HG03108 (cell line): ENCODE results near the gene TMEM273.

Source experiments
- ATAC-seq: cut with Tn5 transposase; IDR thresholded peaks from one replicate; pipeline ENCODE4 v1.9.1; 2021; ENCODE audit warnings: moderate library complexity; ENCODE audit not compliant: unreplicated experiment

Gene TMEM273

DNA sequence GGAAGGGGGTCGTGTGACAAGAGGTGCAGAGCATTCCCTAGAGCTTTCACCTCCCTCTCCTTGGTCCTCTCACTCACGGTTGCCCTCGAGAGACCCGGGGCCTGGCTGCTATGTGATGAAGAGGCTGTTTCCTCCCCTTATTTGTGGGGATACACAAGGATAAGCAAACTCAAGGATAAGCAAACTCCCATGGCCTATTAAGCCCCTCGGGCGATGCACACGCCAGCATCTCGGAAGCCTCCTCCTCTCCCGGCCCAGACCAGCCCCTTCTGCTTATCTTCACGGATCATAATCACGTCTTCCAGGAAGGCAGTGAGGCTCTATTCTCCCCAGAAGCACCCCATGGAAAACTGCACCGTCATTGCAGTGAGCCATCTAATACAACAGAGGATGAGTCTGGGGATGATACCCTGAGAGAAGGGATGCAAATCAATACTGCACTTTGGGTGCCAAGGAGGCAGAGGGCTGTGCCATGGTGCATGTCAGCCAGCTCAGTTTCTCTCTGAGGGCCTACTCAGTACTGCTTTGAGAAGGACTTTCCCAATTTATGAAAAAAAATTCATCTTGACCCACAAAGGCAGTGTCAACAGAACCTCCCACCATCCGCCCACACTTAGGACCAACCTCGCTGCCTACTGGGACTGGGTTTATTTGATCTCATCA, 22.2 kb downstream of the TMEM273 start:
- no peak for ATAC-seq

DNA sequence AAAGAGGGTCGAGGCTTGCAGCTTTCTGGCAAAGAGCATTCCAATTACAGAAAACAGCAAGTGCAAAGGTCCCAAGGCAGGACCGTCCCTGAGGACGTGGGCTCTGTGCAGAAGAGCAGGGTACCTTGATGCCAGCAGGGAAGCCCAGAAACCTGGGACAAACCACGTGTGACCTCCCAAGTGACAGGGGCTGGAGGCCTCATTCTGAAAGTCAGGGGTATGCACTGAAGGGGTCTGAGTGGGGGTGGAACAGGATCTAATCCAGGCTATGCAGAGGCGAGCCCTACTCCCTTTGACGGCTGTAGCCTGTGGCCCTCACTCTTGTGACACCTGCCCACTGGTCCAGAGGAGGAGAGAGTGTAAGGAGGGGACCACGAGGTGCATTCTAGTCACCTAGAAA, 22.9 kb downstream of the TMEM273 start:
- ATAC-seq, result no peak

DNA sequence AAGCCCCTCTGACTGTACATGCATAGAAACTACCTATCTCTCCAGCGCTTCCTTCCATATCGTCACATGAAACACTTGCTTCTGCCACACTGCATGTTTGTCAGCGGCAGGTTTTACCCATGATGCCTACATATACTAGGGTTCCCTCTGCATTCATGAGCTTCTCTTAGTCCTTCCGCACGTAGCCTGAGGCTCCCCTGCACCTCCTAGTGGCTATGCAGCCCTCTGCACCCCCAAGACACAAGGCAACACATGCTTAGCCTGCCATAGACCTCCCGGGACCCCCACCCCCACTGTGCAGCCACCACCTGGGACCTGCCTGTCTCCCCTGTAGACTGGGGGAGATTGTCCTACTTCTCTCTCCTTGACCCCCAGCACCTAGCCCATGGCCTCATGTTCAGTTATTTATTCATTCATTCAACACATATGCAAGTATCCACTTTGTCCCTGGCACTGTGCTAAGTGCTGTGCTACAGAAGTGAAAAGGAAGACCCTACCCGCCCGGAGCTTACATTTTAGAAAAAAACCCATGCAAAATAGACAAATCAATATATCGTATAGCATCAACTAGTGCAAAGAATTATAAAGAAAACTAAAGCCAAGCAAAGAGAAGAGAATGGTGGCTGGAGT, 23.5 kb downstream of the TMEM273 start:
- ATAC-seq, result no peak

DNA sequence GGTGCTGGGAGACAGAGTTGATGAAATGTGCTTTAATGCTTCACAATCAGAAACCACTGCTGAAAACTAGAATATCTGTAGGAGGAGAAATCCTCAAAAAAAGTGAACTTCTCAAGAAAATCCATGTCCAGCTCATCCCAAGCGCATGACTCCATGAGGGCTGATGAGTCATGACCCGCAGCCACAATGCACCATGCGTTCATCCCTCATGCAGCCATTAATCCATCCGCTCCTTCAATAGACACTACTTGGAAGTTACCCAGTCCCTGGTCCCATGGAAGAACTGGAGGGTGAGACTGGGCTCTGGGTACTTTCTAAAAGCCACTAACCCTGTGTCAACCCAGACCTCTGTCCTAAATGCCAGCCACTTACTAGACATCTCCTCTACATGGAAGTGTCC, 24.4 kb downstream of the TMEM273 start:
- ATAC-seq, result no peak

DNA sequence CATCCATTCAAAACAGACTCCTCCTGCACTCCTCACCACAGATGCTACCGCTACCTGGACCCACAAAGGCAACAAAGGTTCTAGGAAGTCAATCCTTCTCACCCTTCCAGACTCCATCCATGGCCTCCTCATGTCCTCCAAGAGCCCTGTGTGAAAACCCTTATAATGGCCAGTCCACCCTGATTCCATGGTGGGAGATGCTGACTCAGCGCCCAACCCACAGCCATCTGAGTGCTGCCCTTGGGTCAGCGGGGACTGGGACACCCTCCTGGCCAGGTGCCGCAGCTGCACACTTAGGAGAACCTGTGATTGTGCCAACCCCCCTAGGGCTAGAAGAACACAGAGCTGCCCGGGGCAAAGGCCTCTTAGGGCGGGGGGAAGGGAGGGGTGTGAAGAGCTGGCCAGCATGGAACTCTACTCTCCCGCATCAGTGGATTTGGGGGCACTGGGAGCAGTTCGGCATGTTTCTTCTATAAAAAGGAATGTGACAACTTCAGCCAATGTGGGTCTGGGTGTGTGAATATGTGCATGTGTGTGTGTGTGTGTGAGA, 25.4 kb downstream of the TMEM273 start:
- ATAC-seq, result no peak

DNA sequence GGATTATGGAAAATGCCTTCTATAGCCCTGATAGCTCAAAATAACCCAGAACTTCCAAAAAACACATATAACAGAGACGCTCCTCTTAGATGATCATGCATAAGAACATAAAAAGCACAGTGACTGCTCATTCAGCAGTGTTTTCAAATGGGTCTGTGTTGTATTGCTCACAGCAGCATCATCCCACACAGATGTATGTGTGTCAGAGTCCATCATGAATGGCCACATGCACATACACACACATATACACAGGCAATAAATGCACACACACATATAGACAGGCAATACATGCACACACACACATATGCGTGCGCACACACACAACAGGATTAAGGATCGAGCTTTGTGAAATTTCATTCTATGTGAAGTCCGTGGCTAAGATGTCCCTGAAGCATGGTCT, 26.1 kb downstream of the TMEM273 start:
- ATAC-seq, result no peak

DNA sequence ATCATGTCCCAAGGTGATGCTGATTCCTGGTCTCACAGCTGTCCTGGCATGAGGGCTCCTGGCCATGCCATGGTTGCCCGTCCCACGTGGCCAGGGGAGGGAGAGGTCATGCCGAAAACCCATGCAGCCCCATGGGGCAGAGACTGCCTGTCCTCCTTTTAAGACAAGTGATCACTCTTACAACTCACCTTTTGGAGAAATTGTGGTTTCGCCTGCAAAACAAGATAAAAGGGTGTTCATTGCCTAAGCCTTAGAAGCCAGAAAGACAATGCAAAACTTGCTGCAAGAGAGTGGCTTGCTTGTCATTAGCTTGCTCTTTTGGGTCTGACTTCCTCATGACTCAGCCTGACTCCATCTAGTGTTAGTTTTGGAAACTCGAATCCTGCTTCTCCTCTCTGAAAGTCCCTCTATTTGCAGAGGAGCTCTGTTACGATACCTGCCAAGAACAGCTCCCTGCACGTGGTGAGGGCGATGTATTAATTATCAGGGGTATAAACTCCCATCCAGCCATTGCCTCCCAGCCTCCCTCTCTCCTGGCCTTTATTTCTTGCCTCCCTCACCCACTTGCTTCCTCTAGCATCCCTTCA, 26.7 kb downstream of the TMEM273 start:
- ATAC-seq, result no peak

DNA sequence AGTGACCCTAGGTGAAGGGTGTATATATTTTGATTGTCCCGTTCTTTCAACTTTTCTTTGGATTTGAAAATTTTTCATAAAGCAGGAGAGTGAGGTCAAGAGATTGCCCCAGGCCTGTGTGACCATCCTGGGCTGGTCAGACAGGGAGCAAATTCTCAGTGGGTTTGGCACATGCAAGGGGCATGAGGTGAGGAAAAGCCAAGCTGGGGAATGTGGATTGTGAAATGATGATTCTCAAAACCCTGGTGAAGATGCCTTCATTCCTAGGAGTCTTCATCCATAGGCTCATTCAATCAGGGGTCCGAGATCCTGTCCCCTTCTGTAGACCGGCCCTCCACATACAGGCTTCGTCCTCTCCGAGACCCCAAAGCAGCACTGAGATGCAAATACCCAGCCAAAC, 27.4 kb downstream of the TMEM273 start:
- ATAC-seq, result no peak

DNA sequence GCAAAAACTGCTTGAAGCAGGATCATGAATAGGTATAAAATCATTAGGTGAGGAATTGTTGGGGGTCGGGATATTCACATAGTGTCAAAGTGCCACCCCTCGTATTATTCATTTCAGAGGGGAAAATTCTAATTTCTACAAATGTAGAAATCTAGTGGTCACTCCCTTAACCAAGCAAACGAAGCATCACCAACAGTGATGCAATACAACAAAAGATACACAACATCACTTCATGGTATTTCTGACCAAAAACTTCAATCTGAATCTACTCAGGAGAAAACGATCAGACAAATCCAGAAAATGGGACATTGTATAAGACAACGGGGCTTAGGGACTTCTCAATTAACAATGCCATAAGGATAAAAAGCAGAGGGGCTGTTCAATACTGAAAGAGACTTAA, 28.1 kb downstream of the TMEM273 start:
- ATAC-seq, result no peak

DNA sequence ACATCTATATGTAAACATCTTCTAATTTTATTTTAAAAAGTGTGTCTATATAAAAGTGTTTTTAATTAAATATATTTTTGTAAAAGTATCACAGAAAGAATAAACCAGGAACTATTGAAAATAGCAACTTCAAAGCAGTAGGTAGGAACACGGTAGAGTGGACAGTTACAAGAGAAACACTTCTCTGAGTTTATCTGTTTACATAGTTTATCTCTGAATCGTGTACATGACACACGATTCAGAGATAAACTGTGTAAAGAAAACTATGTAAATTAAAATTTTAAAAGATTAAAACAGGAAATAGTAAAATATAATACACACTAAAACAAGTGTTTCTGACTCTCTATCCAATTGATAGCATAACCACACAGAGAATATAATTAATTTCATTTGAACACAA, 29.3 kb downstream of the TMEM273 start:
- no peak for ATAC-seq

DNA sequence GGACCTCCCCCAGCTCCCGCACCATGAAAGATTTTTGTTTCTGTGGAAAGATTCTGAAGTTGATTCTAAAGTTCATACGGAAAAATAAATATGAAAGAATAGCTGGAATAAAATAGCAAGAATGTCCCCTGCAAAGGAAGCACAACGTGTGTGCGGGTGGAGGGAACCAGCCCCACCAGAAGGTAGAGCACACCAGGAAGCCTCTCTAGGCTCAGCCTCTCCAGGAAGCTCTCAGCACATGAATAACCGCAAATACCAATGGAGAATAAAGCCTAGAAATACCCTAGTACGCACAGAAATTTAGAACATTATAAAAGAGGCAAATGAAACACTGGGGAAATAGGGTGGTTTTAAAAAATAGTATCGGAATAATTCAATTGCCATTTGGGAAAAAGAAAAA, 29.8 kb downstream of the TMEM273 start:
- no peak for ATAC-seq

DNA sequence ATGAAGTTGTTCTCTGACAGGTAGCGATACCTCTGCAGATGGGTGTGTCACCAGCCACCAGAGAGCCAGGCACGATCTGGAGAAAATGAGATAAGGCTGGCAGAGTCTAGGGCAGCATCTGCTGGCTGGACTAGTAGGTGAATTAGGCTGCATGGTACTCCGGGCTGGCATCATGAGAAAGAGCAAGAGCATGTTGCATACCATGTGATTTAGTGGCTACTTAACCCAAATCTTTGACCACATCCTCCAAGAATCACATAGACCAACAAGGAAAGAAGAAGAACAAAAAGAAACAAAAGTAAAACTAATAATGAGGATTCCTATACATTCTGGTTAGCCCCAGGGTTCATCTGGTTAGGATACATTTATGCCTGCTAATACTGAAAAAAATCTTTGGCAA, 31.0 kb downstream of the TMEM273 start:
- no peak for ATAC-seq

DNA sequence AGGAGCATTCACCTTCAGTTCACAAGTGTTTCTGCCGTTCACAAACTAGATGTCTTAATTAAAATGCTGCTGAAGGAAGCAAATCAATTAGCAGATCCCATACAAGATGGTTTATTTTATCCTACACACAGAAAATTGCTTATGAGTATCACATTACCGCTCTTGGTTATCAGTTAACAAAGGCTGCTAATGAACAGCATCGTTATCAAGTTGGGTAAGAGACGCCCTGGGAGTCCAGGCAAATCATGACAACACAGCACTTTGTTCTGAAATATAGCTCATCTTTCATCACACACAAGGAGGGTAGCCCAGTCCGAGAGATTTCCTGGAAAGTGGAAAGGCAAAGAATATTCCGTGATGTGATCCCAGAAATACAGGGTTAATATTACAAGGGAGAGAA, 33.5 kb downstream of the TMEM273 start:
- ATAC-seq, result no peak

DNA sequence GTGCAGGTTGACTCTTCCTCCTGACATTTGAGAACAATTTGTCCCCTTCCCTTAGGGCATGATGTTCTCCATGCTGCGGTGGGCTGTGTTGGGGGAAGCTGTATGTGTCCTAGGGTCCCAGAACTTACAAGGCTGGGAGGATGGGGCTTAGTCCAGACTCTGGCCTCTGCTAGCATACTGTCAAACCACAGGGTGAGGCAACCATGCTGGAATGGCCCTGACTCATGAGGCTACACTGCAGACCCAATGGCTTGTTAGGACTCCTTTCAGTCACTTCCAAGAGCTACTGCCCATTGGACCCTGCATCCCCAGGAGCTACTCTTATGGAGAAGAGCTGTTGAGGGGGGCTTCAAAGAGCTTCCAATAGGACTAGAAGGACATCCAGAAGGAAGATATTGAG, 34.2 kb downstream of the TMEM273 start:
- ATAC-seq, result no peak

DNA sequence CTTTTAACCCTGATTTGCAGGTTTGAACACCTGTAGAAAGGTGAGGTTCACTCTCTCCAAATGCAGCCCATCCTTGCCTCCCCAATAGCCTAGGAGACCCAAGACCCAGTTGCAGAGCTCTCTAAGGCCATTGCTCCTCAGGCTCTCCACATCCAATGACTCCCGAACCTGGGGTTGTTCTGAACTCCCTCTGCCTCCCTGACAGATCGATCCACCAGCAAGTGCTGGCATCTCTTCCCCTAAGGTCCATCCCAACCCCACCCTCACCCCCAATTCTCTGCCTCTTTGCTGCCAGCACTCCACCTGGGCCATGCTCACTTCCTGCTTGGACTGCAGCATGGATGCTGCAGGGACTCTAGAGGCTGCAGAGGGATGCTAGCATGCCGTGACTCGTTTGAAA, 35.1 kb downstream of the TMEM273 start:
- no peak for ATAC-seq

DNA sequence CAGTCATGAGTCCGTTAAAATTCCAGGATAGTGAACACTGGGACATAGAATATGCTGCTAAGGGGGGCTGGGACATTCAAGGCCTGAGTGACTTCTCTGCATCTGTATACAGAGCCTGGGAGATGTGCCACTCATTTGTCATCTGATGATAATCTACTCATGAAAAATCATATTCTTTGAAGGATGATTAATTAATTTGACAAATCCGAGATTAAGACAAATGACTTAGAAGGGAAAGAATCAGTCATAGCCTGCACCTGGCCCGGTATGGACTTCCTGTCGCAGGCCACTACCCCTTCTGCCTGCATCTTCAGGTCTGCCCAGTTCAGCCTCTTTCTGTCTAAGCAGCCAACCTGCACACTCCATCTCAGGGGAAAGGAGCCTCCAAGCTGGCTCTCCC, 35.5 kb downstream of the TMEM273 start:
- no peak for ATAC-seq

DNA sequence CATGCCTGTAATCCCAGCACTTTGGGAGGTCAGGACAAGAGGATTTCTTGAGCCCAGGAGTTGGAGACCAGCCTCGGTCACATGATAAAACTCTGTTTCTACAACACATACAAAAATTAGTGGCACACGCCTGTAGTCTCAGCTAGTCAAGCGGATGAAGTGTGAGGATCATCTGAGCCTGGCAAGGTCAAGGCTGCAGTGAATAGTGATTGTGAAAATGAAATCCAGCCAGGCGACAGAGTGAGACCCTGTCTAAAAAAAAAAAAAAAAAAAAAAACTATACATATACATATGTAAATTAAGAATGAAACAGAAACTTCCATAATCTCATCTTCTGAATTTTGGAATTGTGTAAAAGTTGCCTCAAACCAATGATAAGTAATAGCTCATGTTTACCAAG, 36.2 kb downstream of the TMEM273 start:
- ATAC-seq, result no peak

DNA sequence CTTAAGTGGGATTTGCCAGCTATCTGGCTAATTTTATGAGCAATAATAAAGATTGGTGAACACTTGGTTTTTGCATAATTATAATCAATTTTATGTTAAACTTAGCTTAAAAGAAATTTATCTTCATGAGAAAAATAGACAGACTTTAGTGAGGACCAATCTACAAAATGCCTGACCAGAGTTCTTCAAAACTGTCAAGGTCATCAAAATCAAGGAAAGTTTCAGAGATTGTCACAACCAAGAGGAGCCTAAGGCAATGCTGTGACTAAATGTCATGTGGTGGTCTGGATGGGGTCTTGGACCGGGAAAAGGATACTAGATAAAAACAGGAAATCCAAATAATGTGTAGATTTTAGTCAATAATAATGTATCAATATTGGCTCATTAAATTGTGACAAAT, 36.7 kb downstream of the TMEM273 start:
- ATAC-seq, result no peak

DNA sequence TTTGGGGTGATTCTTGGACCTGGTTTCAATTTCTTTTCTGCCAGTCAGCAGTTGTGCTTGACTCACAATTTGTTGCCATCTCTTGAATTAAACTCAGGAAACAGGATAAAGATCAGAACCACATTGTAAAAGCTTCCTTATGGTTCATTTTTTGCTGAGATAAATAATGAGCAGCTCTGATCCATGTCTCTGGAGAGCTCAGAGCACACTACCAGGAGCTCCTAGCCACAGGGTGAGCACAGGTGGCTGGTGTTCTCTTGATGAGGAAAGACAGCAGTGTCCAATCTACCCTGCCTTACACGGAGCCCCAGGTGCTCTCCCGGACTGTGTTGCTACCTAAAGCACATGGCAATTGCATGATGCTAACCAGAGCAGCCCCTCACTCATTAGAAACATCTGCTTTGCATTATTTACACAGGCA, 37.2 kb downstream of the TMEM273 start:
- no peak for ATAC-seq

DNA sequence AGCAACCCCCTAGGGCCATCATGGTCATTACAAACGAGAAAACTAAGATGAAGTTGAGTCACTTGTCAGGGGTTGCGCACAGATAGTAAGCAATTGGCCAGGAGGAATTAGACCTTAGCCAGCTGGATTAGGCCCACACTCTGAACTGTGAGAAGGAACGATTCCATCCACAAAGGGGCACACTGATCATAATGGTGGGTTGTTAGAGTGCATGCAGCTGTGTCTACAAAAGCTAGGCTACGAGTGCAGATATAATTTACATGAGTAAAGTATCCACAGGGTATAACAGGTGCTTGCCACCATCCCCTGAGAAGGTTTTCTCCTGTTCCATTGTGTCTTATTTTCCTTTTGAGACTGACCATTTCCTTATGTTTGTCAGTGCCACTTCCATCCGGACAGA, 37.8 kb downstream of the TMEM273 start:
- ATAC-seq, result no peak

DNA sequence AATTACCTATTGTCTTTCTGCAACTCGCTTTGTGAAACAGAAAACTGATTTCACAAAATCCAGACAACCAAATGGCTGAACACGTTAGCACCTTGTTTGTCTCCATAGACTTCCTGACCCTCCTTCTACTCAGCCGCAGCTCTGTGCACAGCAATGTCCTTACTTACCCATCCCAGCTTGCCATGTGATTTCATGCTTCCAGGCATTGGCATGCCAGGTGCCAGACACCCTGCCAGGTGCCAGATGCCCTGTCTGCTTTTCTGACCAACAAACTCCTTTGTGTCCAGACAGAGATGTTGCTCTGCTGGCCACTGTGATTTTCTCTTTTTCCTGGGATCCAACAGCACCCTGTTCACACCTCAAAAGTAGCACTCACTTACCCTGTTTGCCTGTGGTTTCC, 38.3 kb downstream of the TMEM273 start:
- ATAC-seq, result no peak

DNA sequence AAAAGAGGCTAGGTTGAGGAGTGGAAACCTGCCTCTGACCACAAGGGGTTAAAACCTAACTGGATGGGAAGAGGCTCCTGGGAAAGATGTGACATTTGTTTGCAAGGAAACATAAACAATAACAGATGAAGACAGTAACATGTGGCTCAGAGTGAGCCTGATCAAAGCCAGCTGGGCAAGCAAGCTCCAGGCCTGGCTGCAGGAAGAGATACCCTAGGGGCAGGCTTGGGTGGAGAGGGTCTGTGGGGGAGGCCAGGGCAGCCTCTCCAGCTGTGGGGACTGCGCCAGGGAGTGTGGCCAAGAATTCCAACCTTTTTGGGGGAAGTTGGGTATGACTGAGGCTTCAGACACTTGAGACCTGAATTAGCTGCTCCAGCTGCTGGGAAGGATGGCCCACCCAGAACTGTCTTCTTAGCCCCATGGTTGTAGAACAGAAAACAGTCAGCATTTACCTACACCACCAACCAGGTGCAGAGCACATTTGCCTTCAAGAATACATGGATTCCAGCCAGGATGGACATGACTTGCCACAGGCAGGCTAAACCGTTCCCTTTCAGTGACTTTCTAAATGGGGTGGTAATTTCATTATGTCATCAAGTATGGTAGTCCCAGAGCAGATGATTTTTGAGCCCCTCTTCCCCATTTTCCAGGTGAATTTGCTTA, 44.0 kb downstream of the TMEM273 start:
- ATAC-seq, result no peak
